ENCODE data around the gene EEIG1. TPM values are rescaled to one million over a fixed set of nuclear protein-coding genes. Genes with fewer than 3 reads are reported as not detected.

Gene EEIG1
- total RNA-seq, 1 donor from 2014 or later: 61.1 TPM

DNA sequence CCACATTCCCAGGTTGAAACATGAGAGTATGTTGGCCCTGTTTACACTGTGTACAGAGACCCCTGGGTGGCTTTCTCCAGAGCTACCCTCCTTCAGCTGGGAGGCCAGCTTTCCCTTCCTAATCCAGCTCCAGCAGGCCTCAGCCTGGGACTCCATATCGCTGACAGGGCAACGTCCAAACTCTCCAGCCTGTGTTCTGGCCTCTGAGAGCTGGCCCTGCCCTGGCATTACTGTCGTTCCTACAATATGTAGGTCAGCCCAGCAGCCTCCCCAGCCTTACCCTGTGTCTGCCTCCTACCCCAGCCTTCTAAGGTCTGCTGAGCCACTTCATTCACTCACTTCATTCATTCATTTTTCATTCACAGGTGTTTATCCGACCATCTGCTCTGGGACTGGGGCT, 8.3 kb upstream of the EEIG1 start:
- TF ChIP-seq, protein P1, sequence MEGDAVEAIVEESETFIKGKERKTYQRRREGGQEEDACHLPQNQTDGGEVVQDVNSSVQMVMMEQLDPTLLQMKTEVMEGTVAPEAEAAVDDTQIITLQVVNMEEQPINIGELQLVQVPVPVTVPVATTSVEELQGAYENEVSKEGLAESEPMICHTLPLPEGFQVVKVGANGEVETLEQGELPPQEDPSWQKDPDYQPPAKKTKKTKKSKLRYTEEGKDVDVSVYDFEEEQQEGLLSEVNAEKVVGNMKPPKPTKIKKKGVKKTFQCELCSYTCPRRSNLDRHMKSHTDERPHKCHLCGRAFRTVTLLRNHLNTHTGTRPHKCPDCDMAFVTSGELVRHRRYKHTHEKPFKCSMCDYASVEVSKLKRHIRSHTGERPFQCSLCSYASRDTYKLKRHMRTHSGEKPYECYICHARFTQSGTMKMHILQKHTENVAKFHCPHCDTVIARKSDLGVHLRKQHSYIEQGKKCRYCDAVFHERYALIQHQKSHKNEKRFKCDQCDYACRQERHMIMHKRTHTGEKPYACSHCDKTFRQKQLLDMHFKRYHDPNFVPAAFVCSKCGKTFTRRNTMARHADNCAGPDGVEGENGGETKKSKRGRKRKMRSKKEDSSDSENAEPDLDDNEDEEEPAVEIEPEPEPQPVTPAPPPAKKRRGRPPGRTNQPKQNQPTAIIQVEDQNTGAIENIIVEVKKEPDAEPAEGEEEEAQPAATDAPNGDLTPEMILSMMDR (conservative IDR thresholded peaks at IDR 0.05): no peak
- no peak for DNase-seq (ENCODE audit: extremely low spot score, unreplicated experiment)
- Mint-ChIP-seq H3K27ac (no peak overlapping the region), H3K27me3 (no peaks in the 10 kb centered on the region), H3K4me3 (no peak overlapping the region), H3K9me3 (no peaks in the 10 kb centered on the region), H3K36me3 (no peaks in the 10 kb centered on the region), H3K4me1 (ENCODE audit: unreplicated experiment) (no peaks in the 10 kb centered on the region)

DNA sequence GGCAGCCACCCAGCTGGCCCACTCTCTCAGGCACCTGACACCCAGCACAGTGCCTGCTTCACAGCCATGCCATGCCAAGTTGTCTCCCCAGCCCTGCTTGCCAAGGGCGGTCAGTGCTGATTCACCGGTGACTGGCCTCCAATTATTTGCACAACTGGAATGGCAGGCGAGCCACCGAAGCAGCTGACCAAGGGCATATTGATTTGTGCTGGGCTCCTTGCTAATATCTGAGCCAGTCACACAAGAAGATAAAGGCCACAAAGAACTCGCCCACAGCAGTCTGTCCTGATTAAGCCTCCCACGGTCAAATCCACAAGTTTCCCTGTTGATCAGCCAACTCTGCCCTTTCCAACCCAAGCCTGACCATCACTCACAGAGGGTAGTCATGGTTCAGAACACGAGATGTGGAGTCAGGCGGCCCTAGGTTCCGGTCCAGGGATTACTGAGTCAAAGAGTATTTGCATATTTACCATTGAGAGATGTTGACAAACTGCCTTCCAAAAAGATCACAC, 6.4 kb upstream of the EEIG1 start:
- peak overlapping the region; percentile 71 for H3K27ac Mint-ChIP-seq
- no peak for DNase-seq (ENCODE audit: extremely low spot score, unreplicated experiment)
- no peaks in the 10 kb centered on the region for H3K27me3 Mint-ChIP-seq
- TF ChIP-seq, protein P1 (conservative IDR thresholded peaks at IDR 0.05): no peak
- H3K9me3 Mint-ChIP-seq: no peaks in the 10 kb centered on the region
- peaks cover 4% of the 10 kb centered on the region for H3K4me1 Mint-ChIP-seq (ENCODE audit: unreplicated experiment)
- H3K4me3 Mint-ChIP-seq: no peak overlapping the region
- H3K36me3 Mint-ChIP-seq: no peaks in the 10 kb centered on the region

DNA sequence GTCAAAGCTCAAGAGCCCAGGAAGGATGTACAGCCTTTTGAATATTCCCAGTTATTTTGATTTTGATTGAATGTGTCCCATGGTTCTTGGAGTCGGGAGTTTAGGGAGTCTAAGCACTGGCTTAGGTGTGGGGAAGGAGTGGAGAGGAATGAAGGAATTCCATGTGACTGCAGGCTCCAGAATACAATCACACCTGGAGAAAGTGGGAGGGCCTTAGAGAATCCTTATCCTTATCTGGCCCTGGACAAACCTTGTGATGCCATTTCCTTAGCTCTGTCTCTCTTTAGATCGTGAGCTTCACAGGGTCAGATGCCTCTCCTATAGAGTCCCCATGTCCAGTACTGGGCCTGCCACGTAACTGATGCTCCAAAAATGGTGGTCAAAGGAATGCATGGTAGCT, 4.2 kb upstream of the EEIG1 start:
- Mint-ChIP-seq H3K27ac (no peak overlapping the region), H3K4me3 (no peak overlapping the region), H3K36me3 (no peaks in the 10 kb centered on the region), H3K27me3 (no peaks in the 10 kb centered on the region), H3K4me1 (ENCODE audit: unreplicated experiment) (peaks cover 15% of the 10 kb centered on the region), H3K9me3 (no peaks in the 10 kb centered on the region)
- TF ChIP-seq, protein P1 (conservative IDR thresholded peaks at IDR 0.05): no peak
- no peak for DNase-seq (ENCODE audit: extremely low spot score, unreplicated experiment)

DNA sequence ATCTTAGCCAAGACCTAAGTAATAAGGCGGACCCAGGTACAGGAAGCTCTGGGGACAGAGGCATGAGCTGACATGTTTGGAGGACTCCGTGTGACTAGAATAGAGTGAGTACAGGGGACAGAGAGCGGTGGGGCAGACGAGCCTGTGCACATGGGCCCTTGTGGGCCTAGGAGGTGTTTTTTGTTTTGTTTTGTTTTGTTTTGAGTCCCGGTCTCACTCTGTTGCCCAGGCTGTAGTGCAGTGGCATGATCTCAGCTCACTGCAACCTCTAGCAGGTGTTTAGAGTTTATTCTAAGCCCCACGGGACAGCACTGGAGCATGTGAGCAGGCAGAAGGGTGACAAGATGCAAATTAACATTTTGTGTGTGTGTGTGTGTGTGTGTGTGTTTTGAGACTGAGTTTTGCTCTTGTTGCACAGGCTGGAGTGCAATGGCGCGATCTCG, 3.1 kb upstream of the EEIG1 start:
- TF ChIP-seq, protein P1 (conservative IDR thresholded peaks at IDR 0.05): no peak
- Mint-ChIP-seq H3K4me3 (no peak overlapping the region), H3K27ac (no peak overlapping the region), H3K4me1 (ENCODE audit: unreplicated experiment) (peaks cover 19% of the 10 kb centered on the region), H3K9me3 (no peaks in the 10 kb centered on the region), H3K27me3 (no peaks in the 10 kb centered on the region), H3K36me3 (no peaks in the 10 kb centered on the region)
- DNase-seq (ENCODE audit: extremely low spot score, unreplicated experiment): no peak

DNA sequence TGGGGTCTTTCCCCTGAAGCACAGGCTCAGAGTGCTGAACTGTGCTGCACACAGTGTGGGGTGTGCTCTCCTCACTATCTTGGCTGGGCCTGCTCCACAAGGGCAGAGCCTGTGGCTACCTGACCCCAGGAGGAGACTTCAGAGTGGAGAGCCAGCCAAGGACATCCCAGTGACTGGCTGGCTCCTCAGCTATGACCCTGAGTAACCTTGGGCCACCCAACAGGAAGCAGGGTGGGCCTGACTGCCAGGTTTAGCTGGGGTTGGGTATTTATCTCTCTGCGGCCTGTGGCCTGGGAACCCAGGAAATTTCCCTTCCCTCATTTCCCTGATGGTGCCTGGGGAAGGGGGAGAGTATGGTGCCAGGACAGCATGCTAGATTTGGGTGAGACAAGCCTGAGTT, 2.1 kb upstream of the EEIG1 start:
- Mint-ChIP-seq H3K27me3 (no peaks in the 10 kb centered on the region), H3K4me1 (ENCODE audit: unreplicated experiment) (peaks cover 23% of the 10 kb centered on the region), H3K27ac (no peak overlapping the region), H3K4me3 (no peak overlapping the region), H3K9me3 (no peaks in the 10 kb centered on the region), H3K36me3 (no peaks in the 10 kb centered on the region)
- TF ChIP-seq, protein P1 (conservative IDR thresholded peaks at IDR 0.05): no peak
- DNase-seq (ENCODE audit: extremely low spot score, unreplicated experiment): no peak

Data from type B pancreatic cell (in vitro differentiated cells).